Activated CD8-positive, alpha-beta T cell treated with anti-CD3 and anti-CD28 coated beads, Interleukin-2, amount 10 ng/mL, durations not matched to agents 7 days and 5 days (primary cell): Measurements from ENCODE around the gene ZNF491. TPM values are rescaled to one million over a fixed set of nuclear protein-coding genes. Genes with fewer than 3 reads are reported as not detected.
A peak's percentile ranks its signal among the peaks of the same experiment; 100 is the strongest.
"Not testable (repeated sequence)": the region's sequence is repeated elsewhere in the genome, so short reads cannot be mapped to it uniquely, and the experiment has no call there.

Experiments
- ATAC-seq: fragments of 150-1000 bp; cut with Tn5 transposase; one replicate; pipeline ENCODE4 v1.10.0; 2021; ENCODE audit warnings: moderate library complexity
- CTCF ChIA-PET: fragments of 350-600 bp; sonication (Branson Sonifier 250); formaldehyde crosslinking; loops from one replicate; lab custom pipeline; 2021; ENCODE audit warnings: antibody characterized with exemption; lab: Charles Lee
- POLR2A ChIA-PET: fragments of 350-600 bp; sonication (Branson Sonifier 250); formaldehyde crosslinking; loops from one replicate; lab custom pipeline; 2021; ENCODE audit warnings: antibody characterized with exemption; lab: Charles Lee
- DNase-seq: peaks from one replicate; pipeline ENCODE4 v3.0.0-alpha.2; 2020
- H3K27ac Mint-ChIP-seq: one replicate; pipeline ENCODE4 v1.8.0; 2021; ENCODE audit warnings: mild to moderate bottlenecking, mixed read lengths
- H3K27me3 Mint-ChIP-seq: one replicate; pipeline ENCODE4 v1.8.0; 2021; ENCODE audit warnings: low read depth, mixed read lengths
- H3K36me3 Mint-ChIP-seq: one replicate; pipeline ENCODE4 v1.8.0; 2021; ENCODE audit warnings: low read depth, mixed read lengths
- H3K4me1 Mint-ChIP-seq: one replicate; pipeline ENCODE4 v1.8.0; 2021; ENCODE audit warnings: low read depth, mixed read lengths
- H3K4me3 Mint-ChIP-seq: one replicate; pipeline ENCODE4 v1.8.0; 2021; ENCODE audit warnings: mild to moderate bottlenecking, mixed read lengths
- H3K9me3 Mint-ChIP-seq: one replicate; pipeline ENCODE4 v1.8.0; 2022; ENCODE audit warnings: mixed read lengths; ENCODE audit not compliant: insufficient read depth
- total RNA-seq, 2 experiments: library from RNA; stranded (reverse); gene quantifications; one replicate each; pipeline ENCODE4 v1.2.3, GENCODE V29; 2021

ZNF491 gene
- total RNA-seq, 2 experiments from 2014 or later, result 1.8 to 2.1 TPM

DNA sequence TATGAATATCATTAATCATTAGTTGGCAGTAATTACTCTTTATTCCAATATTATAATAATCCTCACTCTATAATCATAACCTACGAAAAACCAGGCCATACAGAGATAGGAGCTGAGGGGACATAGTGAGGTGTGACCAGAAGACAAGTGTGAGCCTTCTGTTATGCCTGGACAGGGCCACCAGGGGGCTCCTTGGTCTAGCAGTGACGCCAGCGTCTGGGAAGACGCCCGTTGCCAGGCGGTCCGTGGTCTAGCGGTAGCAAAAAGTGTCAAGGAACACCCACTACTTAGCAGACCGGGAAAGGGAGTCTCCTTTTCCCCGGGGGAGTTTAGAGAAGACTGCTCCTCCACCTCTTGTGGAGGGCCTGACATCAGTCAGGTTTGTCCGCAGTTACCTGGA lies 26.8 kb upstream of the ZNF491 start:
- H3K9me3 Mint-ChIP-seq, result peaks cover 57% of the 10 kb centered on the region
- ATAC-seq, H3K27ac Mint-ChIP-seq, H3K4me3 Mint-ChIP-seq, H3K27me3 Mint-ChIP-seq, DNase-seq, CTCF ChIA-PET: not testable (repeated sequence)
- peaks cover 19% of the 10 kb centered on the region for H3K4me1 Mint-ChIP-seq
- peaks cover 61% of the 10 kb centered on the region for H3K36me3 Mint-ChIP-seq
- POLR2A ChIA-PET, result interaction anchor here (0.6 kb wide), 1 partner anchor 239 kb away, joined by 4 read pairs; no protein-coding TSS in a partner anchor

DNA sequence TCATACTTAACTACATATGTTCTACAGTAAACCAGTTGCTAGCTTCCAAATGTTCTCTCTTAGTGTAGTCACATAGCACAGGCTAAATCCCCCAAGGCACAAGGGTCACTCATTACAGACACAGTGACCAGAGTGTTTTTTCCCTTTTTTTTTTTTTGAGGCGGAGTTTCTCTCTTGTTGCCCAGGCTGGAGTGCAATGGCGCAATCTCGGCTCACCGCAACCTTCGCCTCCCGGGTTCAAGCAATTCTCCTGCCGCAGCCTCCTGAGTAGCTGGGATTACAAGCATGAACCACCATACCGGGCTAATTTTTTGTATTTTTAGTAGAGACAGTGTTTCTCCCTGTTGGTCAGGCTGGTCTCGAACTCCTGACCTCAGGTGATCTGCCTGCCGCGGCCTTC lies 21.7 kb upstream of the ZNF491 start:
- not testable (repeated sequence) for H3K27me3 Mint-ChIP-seq, H3K4me3 Mint-ChIP-seq
- CTCF ChIA-PET, result interaction anchor here (1.2 kb wide), 1 partner anchor 21 kb away, joined by 3 read pairs; no protein-coding TSS in a partner anchor

DNA sequence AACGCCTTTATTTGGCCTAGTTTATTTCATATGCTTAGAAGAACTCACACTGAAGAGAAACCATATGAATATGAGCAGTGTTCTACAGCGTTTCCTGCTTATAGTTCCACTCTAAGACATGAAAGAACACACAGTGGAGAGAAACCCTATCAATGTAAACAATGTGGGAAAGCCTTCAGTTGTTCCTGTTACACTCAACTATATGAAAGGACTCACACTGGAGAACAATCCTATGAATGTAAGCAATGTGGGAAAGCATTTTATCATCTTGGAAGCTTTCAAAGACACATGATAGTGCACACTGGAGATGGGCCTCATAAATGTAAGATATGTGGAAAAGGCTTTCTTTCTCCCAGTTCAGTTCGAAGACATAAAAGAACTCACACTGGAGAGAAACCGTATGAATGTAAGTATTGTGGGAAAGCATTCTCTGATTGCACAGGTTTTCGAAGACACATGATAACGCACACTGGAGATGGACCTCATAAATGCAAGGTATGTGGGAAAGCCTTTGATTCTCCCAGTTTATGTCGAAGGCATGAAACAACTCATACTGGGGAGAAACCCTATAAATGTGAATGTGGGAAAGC lies 17.8 kb upstream of the ZNF491 start:
- Mint-ChIP-seq H3K4me3 (no peak overlapping the region), H3K27me3 (no peaks in the 10 kb centered on the region), H3K4me1 (no peaks in the 10 kb centered on the region), H3K27ac (no peak overlapping the region), H3K36me3 (peaks cover 82% of the 10 kb centered on the region), H3K9me3 (peaks cover 56% of the 10 kb centered on the region)
- ATAC-seq, result no peak
- no peak for DNase-seq
- CTCF ChIA-PET, result interaction anchor here (0.7 kb wide), 1 partner anchor 30 kb away, joined by 3 read pairs; no protein-coding TSS in a partner anchor
- POLR2A ChIA-PET, result no interaction called here

More for the DNA sequence above, 21.7 kb upstream of the ZNF491 start:
- POLR2A ChIA-PET, H3K4me1 Mint-ChIP-seq, ATAC-seq, DNase-seq, H3K27ac Mint-ChIP-seq: not testable (repeated sequence)
- Mint-ChIP-seq H3K9me3 (peaks cover 53% of the 10 kb centered on the region), H3K36me3 (peaks cover 77% of the 10 kb centered on the region)

DNA sequence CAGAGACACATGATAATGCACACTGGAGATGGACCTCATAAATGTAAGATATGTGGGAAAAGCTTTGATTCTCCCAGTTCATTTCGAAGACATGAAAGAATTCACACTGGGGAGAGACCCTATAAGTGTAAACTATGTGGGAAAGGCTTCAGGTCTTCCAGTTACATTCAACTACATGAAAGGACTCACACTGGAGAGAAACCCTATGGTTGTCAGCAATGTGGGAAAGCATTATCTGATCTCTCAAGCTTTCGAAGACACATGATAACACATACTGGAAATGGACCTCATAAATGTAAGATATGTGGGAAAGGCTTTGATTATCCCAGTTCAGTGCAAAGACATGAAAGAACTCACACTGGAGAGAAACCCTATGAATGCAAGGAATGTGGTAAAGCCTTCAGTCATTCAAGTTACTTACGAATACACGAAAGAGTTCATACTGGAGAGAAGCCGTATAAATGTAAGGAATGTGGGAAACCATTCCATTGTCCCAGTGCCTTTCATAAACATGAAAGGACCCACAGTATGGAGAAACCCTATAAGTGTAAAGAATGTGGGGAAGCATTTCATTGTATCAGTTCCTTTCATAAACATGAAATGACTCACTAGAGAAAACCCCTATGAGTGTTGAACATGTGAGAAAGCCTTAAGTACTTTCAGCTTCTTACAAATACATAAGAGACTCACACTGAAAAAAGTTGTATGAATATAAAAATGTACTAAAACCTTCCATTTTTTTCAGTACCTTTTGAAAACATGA lies 16.8 kb upstream of the ZNF491 start:
- peaks cover 76% of the 10 kb centered on the region for H3K36me3 Mint-ChIP-seq
- ATAC-seq (no peak), DNase-seq (no peak)
- H3K4me3 Mint-ChIP-seq, result no peak overlapping the region
- H3K27me3 Mint-ChIP-seq, result no peaks in the 10 kb centered on the region
- CTCF ChIA-PET, result no interaction called here
- H3K9me3 Mint-ChIP-seq, result peaks cover 49% of the 10 kb centered on the region
- H3K4me1 Mint-ChIP-seq, result no peaks in the 10 kb centered on the region
- no peak overlapping the region for H3K27ac Mint-ChIP-seq
- POLR2A ChIA-PET, result no interaction called here

DNA sequence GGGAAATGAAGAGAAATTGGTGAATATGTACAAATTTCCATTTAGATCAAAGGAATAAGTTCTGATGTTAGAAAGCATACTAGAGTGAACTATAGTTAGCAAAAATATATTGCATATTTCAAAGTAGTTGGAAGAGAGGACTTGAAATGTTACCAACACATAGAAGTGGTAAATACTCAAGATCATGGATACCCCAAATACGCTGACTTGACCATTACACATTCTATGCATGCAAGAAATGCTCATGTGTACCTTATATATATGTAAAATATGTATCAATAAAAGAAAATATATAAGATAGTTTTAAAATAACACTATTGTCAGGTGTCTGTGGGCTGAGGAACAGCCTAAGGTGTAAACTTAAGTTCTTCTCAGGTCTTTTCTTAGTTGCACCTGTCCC lies 14.6 kb upstream of the ZNF491 start:
- Mint-ChIP-seq H3K27me3 (no peaks in the 10 kb centered on the region), H3K9me3 (peaks cover 60% of the 10 kb centered on the region), H3K27ac (no peak overlapping the region), H3K36me3 (peaks cover 55% of the 10 kb centered on the region), H3K4me1 (no peaks in the 10 kb centered on the region), H3K4me3 (no peak overlapping the region)
- CTCF ChIA-PET, result no interaction called here
- ATAC-seq (no peak), DNase-seq (no peak)
- POLR2A ChIA-PET, result no interaction called here

DNA sequence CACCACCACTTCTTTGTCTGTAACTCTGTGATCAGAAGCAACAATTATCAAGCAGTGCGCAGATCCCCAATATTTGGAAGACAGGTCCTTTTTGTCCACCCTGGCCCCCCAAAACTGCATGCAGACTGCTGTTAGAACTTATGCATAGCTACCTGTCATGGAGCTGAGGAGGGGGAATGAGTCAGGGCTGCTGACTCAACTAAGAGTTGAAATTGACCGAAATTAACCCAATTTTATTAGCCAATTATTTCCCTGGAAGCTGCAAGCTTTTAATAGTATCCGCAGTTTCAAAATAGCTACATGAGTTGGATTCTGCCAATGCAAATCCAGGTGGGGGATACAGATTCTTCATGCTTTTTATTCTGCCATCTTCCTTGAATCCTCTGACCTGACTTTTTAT lies 14.0 kb upstream of the ZNF491 start:
- Mint-ChIP-seq H3K27me3 (no peaks in the 10 kb centered on the region), H3K4me3 (no peak overlapping the region), H3K4me1 (no peaks in the 10 kb centered on the region), H3K36me3 (peaks cover 49% of the 10 kb centered on the region), H3K9me3 (peaks cover 66% of the 10 kb centered on the region), H3K27ac (no peak overlapping the region)
- ATAC-seq (no peak), DNase-seq (no peak)
- ChIA-PET POLR2A (no interaction called here), CTCF (no interaction called here)

DNA sequence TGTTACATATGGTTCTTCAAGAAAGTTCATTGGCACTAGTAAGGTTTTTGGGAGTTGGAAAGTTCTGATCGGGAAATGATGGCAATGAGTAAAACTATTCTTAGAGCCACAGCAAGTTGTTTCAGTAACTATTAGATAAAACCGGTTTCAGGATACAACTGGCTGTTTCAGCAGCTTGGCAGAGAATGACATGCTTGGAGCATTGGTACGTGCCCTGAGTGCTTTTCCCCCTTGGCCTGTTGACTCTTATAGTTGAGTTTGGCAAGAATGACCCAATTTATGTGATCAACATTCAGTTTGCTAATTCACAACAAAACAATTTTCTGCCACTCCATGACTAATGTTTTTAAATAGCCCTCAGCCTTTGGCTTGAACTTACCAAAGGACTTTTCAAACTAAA lies 10.8 kb upstream of the ZNF491 start:
- DNase-seq (no peak), ATAC-seq (no peak)
- no peak overlapping the region for H3K27ac Mint-ChIP-seq
- CTCF ChIA-PET, result interaction anchor here (2.3 kb wide), 1 partner anchor 10 kb away, joined by 13 read pairs; the partner anchor contains the start of gene ZNF491
- H3K4me1 Mint-ChIP-seq, result no peaks in the 10 kb centered on the region
- H3K4me3 Mint-ChIP-seq, result no peak overlapping the region
- POLR2A ChIA-PET, result no interaction called here
- peaks cover 63% of the 10 kb centered on the region for H3K9me3 Mint-ChIP-seq
- H3K27me3 Mint-ChIP-seq, result no peaks in the 10 kb centered on the region
- H3K36me3 Mint-ChIP-seq, result peaks cover 23% of the 10 kb centered on the region

DNA sequence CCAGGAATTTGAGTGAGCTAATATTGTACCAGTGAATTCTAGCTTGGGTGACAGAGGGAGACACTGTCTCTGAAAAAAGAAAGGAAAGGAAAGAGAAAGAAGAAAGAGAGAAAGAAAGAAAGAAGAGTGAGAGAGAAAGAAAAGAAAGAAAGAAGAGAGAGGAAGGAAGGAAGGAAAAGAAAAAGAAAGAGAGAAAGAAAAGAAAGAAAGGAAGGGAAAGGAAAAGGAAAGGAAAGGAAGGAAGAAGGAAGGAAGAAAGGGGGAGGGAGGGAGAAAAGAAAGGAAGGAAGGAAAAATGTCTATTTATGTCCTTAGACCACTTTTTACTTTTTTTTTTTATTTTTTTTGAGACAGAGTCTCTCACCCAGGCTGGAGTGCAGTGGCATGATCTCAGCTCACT lies 5.4 kb upstream of the ZNF491 start:
- DNase-seq (no peak), ATAC-seq (no peak)
- Mint-ChIP-seq H3K36me3 (no peaks in the 10 kb centered on the region), H3K9me3 (peaks cover 31% of the 10 kb centered on the region), H3K27me3 (peaks cover 4% of the 10 kb centered on the region), H3K4me1 (peaks cover 8% of the 10 kb centered on the region), H3K4me3 (no peak overlapping the region), H3K27ac (no peak overlapping the region)
- ChIA-PET POLR2A (interaction anchor here (0.7 kb wide), 1 partner anchor 497 kb away, joined by 4 read pairs; no protein-coding TSS in a partner anchor), CTCF (no interaction called here)

DNA sequence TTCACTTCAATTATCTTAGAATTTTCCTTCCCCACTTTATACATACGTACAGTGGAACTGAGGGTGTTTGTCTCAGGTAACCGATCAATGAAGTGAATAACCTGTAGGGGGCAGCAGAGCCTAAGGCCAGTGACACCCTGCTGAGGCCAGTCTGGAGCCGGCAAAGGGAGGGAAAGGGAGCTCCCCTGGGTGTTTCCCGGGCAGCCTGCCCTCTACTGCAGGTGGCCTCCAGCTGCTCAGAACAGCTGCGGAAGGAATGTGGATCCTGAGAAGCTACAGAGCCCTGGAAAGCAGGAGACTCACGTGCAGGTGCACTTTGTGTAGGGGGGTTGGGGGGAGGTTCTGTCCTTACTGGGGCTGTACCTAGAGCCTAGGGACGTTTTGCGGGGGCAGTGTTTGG lies 832 bp upstream of the ZNF491 start:
- Mint-ChIP-seq H3K4me3 (peak overlapping the region; percentile 85), H3K27ac (no peak overlapping the region), H3K4me1 (peaks cover 14% of the 10 kb centered on the region), H3K36me3 (peaks cover 10% of the 10 kb centered on the region), H3K27me3 (peaks cover 4% of the 10 kb centered on the region), H3K9me3 (peaks cover 9% of the 10 kb centered on the region)
- ChIA-PET CTCF (interaction anchor here (0.6 to 2.5 kb wide), 50 partner anchors 9 to 926 kb away, joined by 3 to 46 read pairs (median 4); partner anchors contain the start of genes ELOF1, TNPO2, ZNF20 and ZNF433), POLR2A (interaction anchor here (0.5 to 2.2 kb wide), 7 partner anchors 12 to 190 kb away, joined by 3 to 8 read pairs (median 4); partner anchors contain the start of genes ZNF440, ZNF441 and ZNF700)
- peak; percentile 89 for DNase-seq
- ATAC-seq, result peak; percentile 69

DNA sequence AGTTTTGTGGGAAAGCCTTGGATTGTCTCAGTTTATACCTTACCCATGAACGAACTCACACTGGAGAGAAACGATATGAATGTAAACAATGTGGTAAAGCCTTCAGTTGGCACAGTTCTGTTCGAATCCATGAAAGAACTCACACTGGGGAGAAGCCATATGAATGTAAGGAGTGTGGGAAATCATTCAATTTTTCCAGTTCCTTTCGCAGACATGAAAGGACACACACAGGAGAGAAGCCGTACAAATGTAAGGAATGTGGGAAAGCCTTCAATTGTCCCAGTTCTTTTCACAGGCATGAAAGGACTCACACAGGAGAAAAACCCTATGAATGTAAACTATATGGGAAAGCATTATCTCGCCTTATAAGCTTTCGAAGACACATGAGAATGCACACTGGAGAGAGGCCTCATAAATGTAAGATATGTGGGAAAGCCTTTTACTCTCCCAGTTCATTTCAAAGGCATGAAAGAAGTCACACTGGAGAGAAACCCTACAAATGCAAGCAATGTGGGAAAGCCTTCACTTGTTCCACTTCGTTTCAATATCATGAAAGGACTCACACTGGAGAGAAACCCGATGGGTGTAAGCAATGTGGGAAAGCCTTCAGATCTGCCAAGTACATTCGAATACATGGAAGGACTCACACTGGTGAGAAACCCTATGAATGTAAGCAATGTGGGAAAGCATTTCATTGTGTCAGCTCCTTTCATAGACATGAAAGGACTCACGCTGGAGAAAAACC lies 8.2 kb downstream of the ZNF491 start:
- no peak overlapping the region for H3K4me3 Mint-ChIP-seq
- CTCF ChIA-PET, result interaction anchor here (1.2 kb wide), 1 partner anchor 9 kb away, joined by 5 read pairs; the partner anchor contains the start of gene ZNF491

DNA sequence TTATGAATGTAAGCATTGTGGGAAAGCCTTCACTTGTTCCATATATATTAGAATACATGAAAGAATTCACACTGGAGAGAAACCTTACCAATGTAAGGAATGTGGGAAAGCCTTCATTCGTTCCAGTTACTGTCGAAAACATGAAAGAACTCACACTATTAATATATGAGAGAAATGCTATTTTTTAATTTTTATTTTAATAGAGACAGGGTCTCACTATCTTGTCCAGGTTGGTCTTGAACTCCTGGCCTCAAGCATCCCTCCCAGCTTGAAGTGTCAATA lies 8.7 kb downstream of the ZNF491 start:
- DNase-seq, result no peak
- H3K27me3 Mint-ChIP-seq, result no peaks in the 10 kb centered on the region

More for the DNA sequence above, 8.2 kb downstream of the ZNF491 start:
- H3K27me3 Mint-ChIP-seq, result no peaks in the 10 kb centered on the region
- H3K36me3 Mint-ChIP-seq, result peaks cover 41% of the 10 kb centered on the region
- DNase-seq, result no peak
- H3K4me1 Mint-ChIP-seq, result no peaks in the 10 kb centered on the region
- no peak overlapping the region for H3K27ac Mint-ChIP-seq
- POLR2A ChIA-PET, result no interaction called here
- peaks cover 49% of the 10 kb centered on the region for H3K9me3 Mint-ChIP-seq
- no peak for ATAC-seq

More for the DNA sequence above, 8.7 kb downstream of the ZNF491 start:
- no peak overlapping the region for H3K27ac Mint-ChIP-seq
- H3K4me3 Mint-ChIP-seq, result no peak overlapping the region
- no peaks in the 10 kb centered on the region for H3K4me1 Mint-ChIP-seq
- ChIA-PET POLR2A (no interaction called here), CTCF (interaction anchor here (1.2 kb wide), 1 partner anchor 9 kb away, joined by 5 read pairs; the partner anchor contains the start of gene ZNF491)
- H3K36me3 Mint-ChIP-seq, result peaks cover 41% of the 10 kb centered on the region
- peaks cover 48% of the 10 kb centered on the region for H3K9me3 Mint-ChIP-seq
- no peak for ATAC-seq
